Measurements from ENCODE around the gene COL15A1.

GRCh38 chr9:98894171-98894570 is 49.5 kb upstream of the COL15A1 start:
- TF ChIP-seq YY1 (IDR thresholded peaks at IDR 0.05; ENCODE audit: insufficient read depth, insufficient read length) (no peak), ZNF274 (IDR thresholded peaks at IDR 0.05; ENCODE audit: low read depth, low read length) (no peak)
